ENCODE measurements around the gene C3.
A peak's percentile ranks its signal among the peaks of the same experiment; 100 is the strongest.
"Not testable (repeated sequence)": the region's sequence is repeated elsewhere in the genome, so short reads cannot be mapped to it uniquely, and the experiment has no call there.

Gene C3

DNA sequence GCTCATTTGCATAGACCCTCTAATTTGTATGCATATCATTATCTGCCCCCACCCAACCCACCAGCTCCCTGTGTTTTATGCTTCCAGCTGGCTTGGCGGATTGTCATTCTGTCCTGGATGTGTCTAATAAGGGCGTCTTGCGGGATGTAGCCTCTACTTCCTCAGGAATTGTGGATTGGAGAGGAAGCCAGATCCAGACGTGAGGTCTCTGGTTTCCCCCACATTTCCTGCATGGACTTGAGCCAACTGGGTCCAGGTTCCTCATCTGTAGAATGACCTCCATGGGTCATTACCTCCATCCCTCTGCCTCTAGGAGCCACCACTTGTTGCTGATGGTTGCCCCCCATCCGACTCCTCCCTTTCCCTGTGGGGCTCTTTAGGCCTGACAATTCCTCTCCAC, 57.7 kb downstream of the C3 start:
- DNase-seq (ENCODE audit: low spot score) = no peak

DNA sequence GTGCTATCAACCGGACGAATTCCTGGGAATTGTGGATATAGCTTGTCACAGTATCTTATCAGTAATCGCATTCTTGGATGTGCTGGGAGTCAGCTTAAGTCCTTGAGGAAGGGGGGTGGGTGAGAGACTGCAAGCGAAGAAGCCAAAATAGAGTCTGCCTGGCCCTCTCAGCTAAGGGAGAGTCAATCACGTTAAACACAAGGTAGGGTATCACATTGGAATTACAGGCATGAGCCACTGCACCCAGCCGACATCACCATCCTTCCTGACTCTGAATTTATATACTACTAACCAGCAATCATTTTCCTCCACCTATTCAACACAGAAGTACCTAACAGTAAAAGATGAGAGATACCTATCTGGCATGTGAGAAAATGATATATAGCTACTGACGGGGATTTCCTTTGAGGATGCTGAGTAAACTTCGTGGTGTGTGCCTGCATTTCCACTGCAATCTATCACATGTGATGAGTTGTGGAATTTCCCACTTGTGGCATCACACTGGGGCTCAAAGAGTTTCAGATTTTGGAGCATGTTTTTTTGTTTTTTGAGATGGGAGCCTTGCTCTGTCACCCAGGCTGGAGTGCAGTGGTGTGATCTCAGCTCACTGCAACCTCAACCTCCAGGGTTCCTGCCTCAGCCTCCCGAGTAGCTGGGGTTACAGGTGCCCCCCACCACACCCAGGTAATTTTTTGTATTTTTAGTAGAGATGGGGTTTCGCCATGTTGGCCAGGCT, 58.8 kb downstream of the C3 start:
- not testable (repeated sequence) for DNase-seq (ENCODE audit: low spot score)

DNA sequence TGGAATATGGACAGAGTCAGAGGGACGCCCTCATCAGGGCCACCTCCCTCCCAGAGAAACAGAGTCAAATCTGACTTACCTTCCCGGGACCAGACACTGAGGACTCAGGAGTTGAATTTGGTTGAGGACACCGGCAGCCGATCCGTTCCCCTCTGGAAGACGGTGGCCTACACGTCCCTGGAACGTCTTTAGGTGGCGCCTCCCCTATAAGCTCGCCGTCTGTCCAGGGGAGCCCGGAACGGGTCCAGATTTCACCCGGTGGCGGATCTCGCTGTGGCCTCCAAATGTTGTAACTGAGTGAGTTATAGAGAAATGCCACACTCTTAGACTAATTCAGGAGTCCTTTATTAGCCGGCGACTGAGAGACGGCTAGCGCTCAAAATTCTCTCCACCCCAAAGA, 59.5 kb downstream of the C3 start:
- DNase-seq (ENCODE audit: low spot score) = no peak

DNA sequence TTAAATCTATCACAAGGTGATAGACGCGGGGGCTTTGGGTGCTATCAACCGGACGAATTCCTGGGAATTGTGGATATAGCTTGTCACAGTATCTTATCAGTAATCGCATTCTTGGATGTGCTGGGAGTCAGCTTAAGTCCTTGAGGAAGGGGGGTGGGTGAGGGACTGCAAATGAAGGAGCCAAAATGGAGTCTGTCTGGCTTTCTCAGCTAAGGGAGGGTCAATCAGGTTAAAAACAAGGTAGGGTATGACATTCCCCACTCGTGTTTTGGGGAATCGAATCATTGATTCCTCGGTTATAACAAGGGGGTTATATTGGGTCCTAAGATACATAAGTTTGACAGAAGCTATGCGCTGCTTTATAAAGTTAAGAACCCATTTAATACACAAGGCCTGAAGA, 64.1 kb downstream of the C3 start:
- not testable (repeated sequence) for DNase-seq (ENCODE audit: low spot score)

- no peak for DNase-seq (ENCODE audit: low spot score)
Measured at GRCh38 chr19:6654347-6655310, 65.8 kb downstream of the C3 start.

DNA sequence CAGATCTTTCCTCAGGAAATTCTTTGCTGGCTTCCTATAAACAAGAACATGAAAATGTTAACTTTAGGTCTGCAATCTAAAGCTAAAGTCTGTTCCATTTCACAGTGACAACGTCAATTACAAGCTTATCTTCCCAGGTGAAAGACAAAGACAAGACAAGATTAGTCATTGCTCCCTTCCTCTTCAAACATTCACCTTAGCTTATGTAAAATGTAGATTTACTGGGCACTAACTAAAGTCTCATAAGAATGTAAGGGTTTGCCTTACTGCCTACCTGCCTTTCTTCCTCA, 67.7 kb downstream of the C3 start:
- no peak for DNase-seq (ENCODE audit: low spot score)

DNA sequence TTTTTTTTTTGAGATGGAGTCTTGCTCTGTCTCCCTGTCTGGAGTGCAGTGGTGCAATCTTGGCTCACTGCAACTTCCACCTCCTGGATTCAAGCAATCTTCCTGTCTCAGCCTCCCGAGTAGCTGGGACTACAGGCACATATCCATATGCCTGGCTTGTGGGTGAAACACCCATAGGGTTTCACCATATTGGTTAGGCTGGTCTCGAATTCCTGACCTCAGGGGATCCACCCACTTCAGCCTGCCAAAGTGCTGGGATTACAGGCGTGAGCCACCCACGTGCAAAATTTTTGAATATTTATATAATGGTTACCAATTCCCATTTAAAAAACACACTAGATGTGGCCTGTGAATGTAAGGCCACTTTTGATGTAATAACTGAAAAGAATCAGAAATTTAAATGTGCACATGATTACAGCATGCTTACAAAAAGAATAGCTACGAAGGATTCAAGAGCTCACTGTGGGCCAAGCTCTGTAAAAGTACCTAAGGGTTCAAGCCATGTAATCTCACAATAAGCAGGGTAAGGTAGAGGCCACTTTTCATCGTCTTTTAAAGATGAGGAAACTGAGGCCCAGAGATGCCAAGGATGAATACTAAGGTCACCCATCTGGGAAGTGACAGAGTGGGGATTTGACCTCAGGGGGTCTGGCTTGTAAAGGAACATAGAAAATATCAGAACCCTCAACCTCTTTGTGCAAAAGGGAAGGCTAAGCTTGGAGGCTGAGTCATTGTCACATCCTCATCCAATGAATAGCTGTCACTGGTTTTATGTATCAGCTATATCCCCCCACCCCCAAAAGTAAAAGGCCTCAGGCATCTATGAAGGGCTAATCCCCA, 68.3 kb downstream of the C3 start:
- no peak for DNase-seq (ENCODE audit: low spot score)

GRCh38 chr19:6649185-6649584, 71.3 kb downstream of the C3 start:
- DNase-seq (ENCODE audit: low spot score) = no peak

- DNase-seq (ENCODE audit: low spot score) = no peak
Measured at GRCh38 chr19:6648141-6648715, 72.2 kb downstream of the C3 start.

- no peak for DNase-seq (ENCODE audit: low spot score)
Measured at GRCh38 chr19:6644796-6645195, 75.7 kb downstream of the C3 start.

GRCh38 chr19:6640333-6640732, 80.1 kb downstream of the C3 start:
- DNase-seq (ENCODE audit: low spot score) = not testable (repeated sequence)

GRCh38 chr19:6639439-6639838, 81.0 kb downstream of the C3 start:
- DNase-seq (ENCODE audit: low spot score) = no peak

GRCh38 chr19:6633456-6633813, 87.0 kb downstream of the C3 start:
- DNase-seq (ENCODE audit: low spot score) = not testable (repeated sequence)

- peak; percentile 44 for DNase-seq (ENCODE audit: low spot score)
Measured at GRCh38 chr19:6632747-6633455, 87.5 kb downstream of the C3 start.

DNA sequence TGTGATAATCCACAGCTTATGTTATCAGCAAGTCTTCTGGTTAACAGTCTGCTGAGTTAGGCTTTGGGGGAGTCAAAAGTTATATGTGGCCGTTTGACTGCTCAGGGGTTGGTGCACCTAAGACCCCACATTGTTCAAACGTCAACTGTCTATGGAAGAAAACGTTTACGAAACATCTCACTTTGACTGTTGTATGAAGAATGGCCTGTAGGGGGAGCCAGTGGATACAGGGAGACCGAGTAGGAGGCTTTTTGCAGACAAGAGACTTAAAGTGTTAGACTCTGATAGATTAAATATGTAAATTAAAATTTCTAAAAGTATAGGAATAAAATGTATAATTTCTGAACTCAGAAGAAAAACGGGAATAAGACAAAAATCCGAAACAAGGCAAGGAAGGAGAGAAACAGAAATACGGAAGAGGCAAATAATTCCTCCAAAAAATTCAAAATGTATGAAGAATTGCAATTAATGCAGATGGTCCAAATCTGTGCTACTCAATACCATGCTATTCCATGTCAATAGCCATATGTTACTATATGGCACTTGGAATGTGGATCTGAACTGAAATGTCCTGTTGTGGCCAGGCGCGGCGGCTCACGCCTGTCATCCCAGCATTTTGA, 88.3 kb downstream of the C3 start:
- peak; percentile 73 for DNase-seq (ENCODE audit: low spot score)

Measured in SW480 (cell line).